Retinal pigment epithelial cell (primary cell): Measurements from ENCODE around the gene SRSF8.
"Not testable (repeated sequence)": the region's sequence is repeated elsewhere in the genome, so short reads cannot be mapped to it uniquely, and the experiment has no call there.

Experiments used
- DNase-seq: peaks from one replicate; pipeline ENCODE4 v3.0.0-alpha.2; 2010; ENCODE audit warnings: low read depth
- H3K4me3 ChIP-seq: 2 replicates; pipeline ENCODE4 v1.5.1; 2011; ENCODE audit warnings: mild to moderate bottlenecking, low read length, control low read depth, moderate library complexity
- TF ChIP-seq, protein P1 (sequence below): conservative IDR thresholded peaks from 2 replicates; pipeline ENCODE4 v1.5.1; 2011; ENCODE audit warnings: low read depth, low read length, control low read depth, inconsistent platforms

The SRSF8 gene, protein sequence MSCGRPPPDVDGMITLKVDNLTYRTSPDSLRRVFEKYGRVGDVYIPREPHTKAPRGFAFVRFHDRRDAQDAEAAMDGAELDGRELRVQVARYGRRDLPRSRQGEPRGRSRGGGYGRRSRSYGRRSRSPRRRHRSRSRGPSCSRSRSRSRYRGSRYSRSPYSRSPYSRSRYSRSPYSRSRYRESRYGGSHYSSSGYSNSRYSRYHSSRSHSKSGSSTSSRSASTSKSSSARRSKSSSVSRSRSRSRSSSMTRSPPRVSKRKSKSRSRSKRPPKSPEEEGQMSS

DNA sequence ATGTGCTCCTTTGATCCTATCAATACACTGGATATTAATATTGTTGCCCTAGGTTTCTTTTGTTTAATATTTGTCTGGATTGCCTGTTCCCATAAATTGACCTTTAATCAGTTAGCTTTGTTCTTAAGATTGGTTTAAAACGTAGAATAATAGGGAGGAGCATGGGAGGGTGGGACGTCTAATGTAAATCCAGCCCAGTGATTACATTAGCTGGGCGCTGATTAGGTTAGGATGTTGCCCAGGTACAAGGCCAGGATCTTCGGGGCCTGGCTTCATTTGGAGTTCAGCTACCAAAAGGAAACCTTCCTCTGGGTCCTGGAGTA is at the start of gene SRSF8:
Gene SRSF8 (plus strand): TSS at position 204 of the 323 bp plus-strand sequence. CDS start 308 bp downstream, outside the sequence.
- H3K4me3 ChIP-seq: peak within 1 kb of the TSS; percentile 59
- TF ChIP-seq, protein P1, sequence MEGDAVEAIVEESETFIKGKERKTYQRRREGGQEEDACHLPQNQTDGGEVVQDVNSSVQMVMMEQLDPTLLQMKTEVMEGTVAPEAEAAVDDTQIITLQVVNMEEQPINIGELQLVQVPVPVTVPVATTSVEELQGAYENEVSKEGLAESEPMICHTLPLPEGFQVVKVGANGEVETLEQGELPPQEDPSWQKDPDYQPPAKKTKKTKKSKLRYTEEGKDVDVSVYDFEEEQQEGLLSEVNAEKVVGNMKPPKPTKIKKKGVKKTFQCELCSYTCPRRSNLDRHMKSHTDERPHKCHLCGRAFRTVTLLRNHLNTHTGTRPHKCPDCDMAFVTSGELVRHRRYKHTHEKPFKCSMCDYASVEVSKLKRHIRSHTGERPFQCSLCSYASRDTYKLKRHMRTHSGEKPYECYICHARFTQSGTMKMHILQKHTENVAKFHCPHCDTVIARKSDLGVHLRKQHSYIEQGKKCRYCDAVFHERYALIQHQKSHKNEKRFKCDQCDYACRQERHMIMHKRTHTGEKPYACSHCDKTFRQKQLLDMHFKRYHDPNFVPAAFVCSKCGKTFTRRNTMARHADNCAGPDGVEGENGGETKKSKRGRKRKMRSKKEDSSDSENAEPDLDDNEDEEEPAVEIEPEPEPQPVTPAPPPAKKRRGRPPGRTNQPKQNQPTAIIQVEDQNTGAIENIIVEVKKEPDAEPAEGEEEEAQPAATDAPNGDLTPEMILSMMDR: no peak
- no peak for DNase-seq

DNA sequence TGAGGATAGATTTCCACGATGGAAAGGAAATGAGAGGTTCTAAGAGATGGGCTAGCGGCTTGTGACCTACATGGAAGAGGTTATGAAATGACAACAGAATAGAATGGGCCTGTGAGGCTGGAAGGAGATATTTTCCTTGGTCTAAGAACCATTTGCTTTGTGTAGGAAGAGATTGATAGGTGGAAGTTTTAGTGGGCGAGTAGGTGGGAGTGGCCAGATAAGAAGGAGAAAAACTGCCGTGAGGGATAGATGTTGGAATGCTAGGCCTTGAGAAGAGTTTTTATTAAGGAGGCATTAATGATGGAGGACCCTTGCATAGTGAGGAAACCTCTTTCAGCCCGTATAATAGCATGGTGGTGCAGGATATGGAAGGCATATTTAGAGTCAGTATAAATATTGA is 45.3 kb upstream of the SRSF8 start:
- not testable (repeated sequence) for H3K4me3 ChIP-seq, DNase-seq

DNA sequence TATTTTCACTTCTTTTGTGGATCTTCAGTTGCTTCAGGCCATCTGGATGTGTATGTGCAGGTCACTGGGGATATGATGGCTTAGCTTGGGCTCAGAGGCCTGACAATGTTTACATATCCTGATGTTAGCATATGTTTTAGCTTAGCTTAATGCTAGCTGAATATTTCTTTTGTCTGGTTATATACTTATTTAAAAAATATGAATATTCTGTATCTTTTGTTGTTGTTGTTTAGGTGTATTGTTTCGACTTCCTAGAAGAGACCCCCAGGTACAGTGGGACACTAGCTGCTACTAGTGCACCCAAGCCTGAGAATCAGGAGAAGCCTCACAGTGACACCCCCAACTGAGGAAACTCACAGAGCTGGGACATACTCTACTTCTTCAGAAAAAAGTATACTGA is 41.8 kb upstream of the SRSF8 start, which contains the start of gene KDM4E:
Gene KDM4E (plus strand): TSS at position 301 of the 400 bp plus-strand sequence. CDS start 300 bp downstream, outside the sequence.
- DNase-seq: no peak
- TF ChIP-seq, protein P1: no peak

DNA sequence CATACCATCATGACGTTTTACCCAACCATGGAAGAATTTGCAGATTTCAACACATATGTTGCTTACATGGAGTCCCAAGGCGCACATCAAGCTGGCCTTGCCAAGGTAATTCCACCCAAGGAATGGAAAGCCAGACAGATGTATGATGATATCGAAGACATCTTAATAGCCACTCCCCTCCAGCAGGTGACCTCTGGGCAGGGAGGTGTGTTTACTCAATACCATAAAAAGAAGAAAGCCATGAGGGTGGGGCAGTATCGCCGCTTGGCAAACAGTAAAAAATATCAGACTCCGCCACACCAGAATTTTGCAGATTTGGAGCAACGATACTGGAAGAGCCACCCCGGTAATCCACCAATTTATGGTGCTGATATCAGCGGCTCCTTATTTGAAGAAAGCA is 41.1 kb upstream of the SRSF8 start:
- H3K4me3 ChIP-seq, DNase-seq: not testable (repeated sequence)

More for the DNA sequence above, 41.8 kb upstream of the SRSF8 start, which contains the start of gene KDM4E:
- no peak within 1 kb of the TSS for H3K4me3 ChIP-seq

DNA sequence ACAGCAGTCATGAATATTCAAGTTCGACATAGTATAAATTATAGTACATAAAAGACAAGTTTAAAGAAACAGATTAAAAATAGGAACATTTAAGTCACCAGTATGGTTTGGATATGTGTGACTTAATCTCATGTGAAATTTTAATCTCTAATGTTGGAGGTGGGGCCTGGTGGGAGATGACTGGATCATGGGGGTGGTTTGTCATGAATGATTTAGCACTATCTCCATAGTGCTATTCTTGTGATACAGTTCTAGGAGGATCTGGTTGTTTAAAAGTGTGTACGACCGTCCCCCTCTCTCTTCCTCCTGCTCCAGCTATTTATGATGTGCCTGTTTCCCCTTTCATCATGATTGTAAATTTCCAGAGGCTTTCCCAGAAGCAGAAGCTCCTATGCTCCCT is 38.4 kb upstream of the SRSF8 start:
- TF ChIP-seq, protein P1: no peak
- H3K4me3 ChIP-seq: no peak overlapping the region
- DNase-seq: no peak

DNA sequence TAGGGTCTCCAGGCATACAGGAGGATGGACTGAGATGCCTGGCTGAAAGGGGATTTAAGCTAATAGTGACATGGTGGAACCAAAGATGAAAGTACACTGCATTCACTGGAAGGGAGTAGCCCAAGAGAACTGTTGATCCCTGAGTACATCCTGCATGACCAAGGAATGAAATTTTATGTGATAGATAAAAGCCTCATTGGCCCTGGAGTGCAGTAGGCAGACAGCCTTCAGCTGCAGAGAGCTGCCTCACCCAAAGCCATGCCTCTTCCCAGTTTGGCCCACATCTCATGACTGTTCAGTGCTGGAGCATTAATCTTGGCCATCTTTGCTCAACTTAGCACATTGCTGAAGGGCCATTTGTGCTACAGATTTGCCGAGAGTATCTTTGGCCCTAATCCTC is 33.7 kb upstream of the SRSF8 start:
- H3K4me3 ChIP-seq: no peak overlapping the region
- TF ChIP-seq, protein P1: no peak
- no peak for DNase-seq

DNA sequence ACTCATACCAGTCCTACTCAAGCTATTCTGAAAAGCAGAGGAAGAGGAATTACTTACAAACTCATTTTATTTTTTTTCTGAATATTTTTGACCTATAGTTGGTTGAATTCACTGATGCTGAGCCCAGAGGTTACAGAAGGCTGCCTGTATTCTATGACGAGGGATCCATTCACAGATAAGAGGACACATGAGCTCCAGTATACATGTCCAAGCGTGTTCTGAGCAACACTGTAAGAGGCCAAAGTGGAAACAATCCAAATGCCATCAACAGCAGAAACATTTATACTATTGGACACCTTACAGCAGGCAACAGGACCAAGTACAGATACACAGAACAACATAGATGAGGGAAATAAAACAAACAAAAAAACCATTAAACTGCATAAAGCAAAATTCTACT is 31.4 kb upstream of the SRSF8 start:
- TF ChIP-seq, protein P1: no peak
- no peak for DNase-seq
- no peak overlapping the region for H3K4me3 ChIP-seq

DNA sequence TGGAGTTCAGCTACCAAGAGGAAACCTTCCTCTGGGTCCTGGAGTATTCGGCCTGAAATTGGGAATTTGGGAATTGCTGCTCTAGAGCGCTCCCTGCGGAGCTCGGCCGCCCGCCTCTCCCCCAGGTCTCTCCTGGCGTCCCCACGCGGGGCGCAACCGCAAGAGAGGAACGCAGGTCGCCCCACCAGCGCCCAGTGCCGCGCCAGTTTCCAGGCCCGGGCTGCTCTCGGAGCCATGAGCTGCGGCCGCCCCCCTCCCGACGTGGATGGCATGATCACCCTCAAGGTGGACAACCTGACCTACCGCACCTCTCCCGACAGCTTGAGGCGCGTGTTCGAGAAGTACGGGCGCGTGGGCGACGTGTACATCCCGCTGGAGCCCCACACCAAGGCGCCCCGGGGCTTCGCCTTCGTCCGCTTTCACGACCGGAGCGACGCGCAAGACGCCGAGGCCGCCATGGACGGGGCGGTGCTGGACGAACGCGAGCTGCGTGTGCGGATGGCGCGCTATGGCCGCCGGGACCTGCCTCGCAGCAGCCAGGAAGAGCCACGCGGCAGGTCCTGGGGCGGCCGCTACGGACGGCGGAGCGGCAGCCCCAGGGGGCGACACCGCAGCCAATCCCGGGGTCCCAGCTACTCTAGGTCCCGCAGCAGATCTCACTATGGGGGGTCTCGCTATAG is 29.2 kb upstream of the SRSF8 start:
- not testable (repeated sequence) for DNase-seq
- peak overlapping the region; percentile 24 for H3K4me3 ChIP-seq
- TF ChIP-seq, protein P1: peak; percentile 17
